Measurements from ENCODE around the gene TACC3. TPM values are rescaled to one million over a fixed set of nuclear protein-coding genes. Genes with fewer than 3 reads are reported as not detected.

The TACC3 gene
- polyA plus RNA-seq, 1 donor, result 27.8 TPM

GRCh38 chr4:1715002-1715758 lies 6.1 kb upstream of the TACC3 start:
- DNase-seq, result no peak
- Histone ChIP-seq H3K4me1 (ENCODE audit: control insufficient read depth, insufficient read depth, low read length) (peaks cover 24% of the 10 kb centered on the region), H3K27ac (ENCODE audit: low read length) (peak overlapping the region; percentile 15)

GRCh38 chr4:1716065-1716945 lies 5.0 kb upstream of the TACC3 start:
- no peak for DNase-seq
- Histone ChIP-seq H3K36me3 (ENCODE audit: control insufficient read depth, insufficient read depth, low read length) (peaks cover 31% of the 10 kb centered on the region), H3K27ac (ENCODE audit: low read length) (no peak overlapping the region), H3K9me3 (ENCODE audit: control insufficient read depth, low read depth, low read length) (no peaks in the 10 kb centered on the region), H3K4me3 (ENCODE audit: low read length) (no peak overlapping the region), H3K27me3 (ENCODE audit: control insufficient read depth, insufficient read depth, low read length) (no peaks in the 10 kb centered on the region), H3K4me1 (ENCODE audit: control insufficient read depth, insufficient read depth, low read length) (peaks cover 17% of the 10 kb centered on the region)
- no CpG with 5 or more reads among the region's 15 CpGs for WGBS (ENCODE audit: insufficient coverage, low lambda C conversion rate)

More at GRCh38 chr4:1715002-1715758, 6.1 kb upstream of the TACC3 start:
- no CpG with 5 or more reads among the region's 16 CpGs for WGBS (ENCODE audit: insufficient coverage, low lambda C conversion rate)
- Histone ChIP-seq H3K36me3 (ENCODE audit: control insufficient read depth, insufficient read depth, low read length) (peaks cover 34% of the 10 kb centered on the region), H3K4me3 (ENCODE audit: low read length) (no peak overlapping the region), H3K27me3 (ENCODE audit: control insufficient read depth, insufficient read depth, low read length) (no peaks in the 10 kb centered on the region), H3K9me3 (ENCODE audit: control insufficient read depth, low read depth, low read length) (no peaks in the 10 kb centered on the region)

- WGBS (ENCODE audit: insufficient coverage, low lambda C conversion rate), result no CpG with 5 or more reads among the region's 32 CpGs
- Histone ChIP-seq H3K27ac (ENCODE audit: low read length) (no peak overlapping the region), H3K27me3 (ENCODE audit: control insufficient read depth, insufficient read depth, low read length) (no peaks in the 10 kb centered on the region), H3K36me3 (ENCODE audit: control insufficient read depth, insufficient read depth, low read length) (peaks cover 31% of the 10 kb centered on the region), H3K4me1 (ENCODE audit: control insufficient read depth, insufficient read depth, low read length) (peaks cover 23% of the 10 kb centered on the region), H3K9me3 (ENCODE audit: control insufficient read depth, low read depth, low read length) (no peaks in the 10 kb centered on the region), H3K4me3 (ENCODE audit: low read length) (no peak overlapping the region)
- no peak for DNase-seq
These were observed 3.9 kb upstream of the TACC3 start for GRCh38 chr4:1717129-1718094.

- Histone ChIP-seq H3K9me3 (ENCODE audit: control insufficient read depth, low read depth, low read length) (no peaks in the 10 kb centered on the region), H3K4me1 (ENCODE audit: control insufficient read depth, insufficient read depth, low read length) (peaks cover 30% of the 10 kb centered on the region), H3K27ac (ENCODE audit: low read length) (no peak overlapping the region), H3K36me3 (ENCODE audit: control insufficient read depth, insufficient read depth, low read length) (peaks cover 31% of the 10 kb centered on the region), H3K4me3 (ENCODE audit: low read length) (no peak overlapping the region), H3K27me3 (ENCODE audit: control insufficient read depth, insufficient read depth, low read length) (no peaks in the 10 kb centered on the region)
- DNase-seq, result no peak
- WGBS (ENCODE audit: insufficient coverage, low lambda C conversion rate), result no CpG with 5 or more reads among the region's 31 CpGs
These were observed 3.0 kb upstream of the TACC3 start for GRCh38 chr4:1718095-1718850.

- peaks cover 35% of the 10 kb centered on the region for H3K36me3 ChIP-seq (ENCODE audit: control insufficient read depth, insufficient read depth, low read length)
- peak overlapping the region; percentile 75 for H3K4me3 ChIP-seq (ENCODE audit: low read length)
- no CpG with 5 or more reads among the region's 79 CpGs for WGBS (ENCODE audit: insufficient coverage, low lambda C conversion rate)
- H3K4me1 ChIP-seq (ENCODE audit: control insufficient read depth, insufficient read depth, low read length), result peaks cover 23% of the 10 kb centered on the region
- H3K27me3 ChIP-seq (ENCODE audit: control insufficient read depth, insufficient read depth, low read length), result no peaks in the 10 kb centered on the region
- H3K9me3 ChIP-seq (ENCODE audit: control insufficient read depth, low read depth, low read length), result no peaks in the 10 kb centered on the region
- peak overlapping the region; percentile 78 for H3K27ac ChIP-seq (ENCODE audit: low read length)
- peak in 1 of 2 donors; percentile 74 for DNase-seq
These were observed 948 bp upstream of the TACC3 start for GRCh38 chr4:1720163-1720983.

- no CpG with 5 or more reads among the region's 61 CpGs for WGBS (ENCODE audit: insufficient coverage, low lambda C conversion rate)
- Histone ChIP-seq H3K9me3 (ENCODE audit: control insufficient read depth, low read depth, low read length) (no peaks in the 10 kb centered on the region), H3K4me3 (ENCODE audit: low read length) (peak overlapping the region; percentile 54), H3K36me3 (ENCODE audit: control insufficient read depth, insufficient read depth, low read length) (peaks cover 30% of the 10 kb centered on the region), H3K27me3 (ENCODE audit: control insufficient read depth, insufficient read depth, low read length) (no peaks in the 10 kb centered on the region), H3K4me1 (ENCODE audit: control insufficient read depth, insufficient read depth, low read length) (peaks cover 23% of the 10 kb centered on the region), H3K27ac (ENCODE audit: low read length) (no peak overlapping the region)
- peak in 1 of 2 donors; percentile 18 for DNase-seq
These were observed 587 bp downstream of the TACC3 start for GRCh38 chr4:1721666-1722550.

- no CpG with 5 or more reads among the region's 18 CpGs for WGBS (ENCODE audit: insufficient coverage, low lambda C conversion rate)
- peaks cover 23% of the 10 kb centered on the region for H3K4me1 ChIP-seq (ENCODE audit: control insufficient read depth, insufficient read depth, low read length)
- peak overlapping the region; percentile 54 for H3K4me3 ChIP-seq (ENCODE audit: low read length)
- no peaks in the 10 kb centered on the region for H3K9me3 ChIP-seq (ENCODE audit: control insufficient read depth, low read depth, low read length)
- DNase-seq, result no peak
- peaks cover 25% of the 10 kb centered on the region for H3K36me3 ChIP-seq (ENCODE audit: control insufficient read depth, insufficient read depth, low read length)
- H3K27me3 ChIP-seq (ENCODE audit: control insufficient read depth, insufficient read depth, low read length), result no peaks in the 10 kb centered on the region
- H3K27ac ChIP-seq (ENCODE audit: low read length), result no peak overlapping the region
These were observed 1.3 kb downstream of the TACC3 start for GRCh38 chr4:1722551-1723118.

GRCh38 chr4:1723131-1723801 lies 1.9 kb downstream of the TACC3 start:
- no peaks in the 10 kb centered on the region for H3K27me3 ChIP-seq (ENCODE audit: control insufficient read depth, insufficient read depth, low read length)
- H3K36me3 ChIP-seq (ENCODE audit: control insufficient read depth, insufficient read depth, low read length), result peaks cover 23% of the 10 kb centered on the region
- H3K9me3 ChIP-seq (ENCODE audit: control insufficient read depth, low read depth, low read length), result no peaks in the 10 kb centered on the region
- H3K4me1 ChIP-seq (ENCODE audit: control insufficient read depth, insufficient read depth, low read length), result peaks cover 23% of the 10 kb centered on the region
- no peak for DNase-seq
- no CpG with 5 or more reads among the region's 12 CpGs for whole genome bisulfite sequencing (ENCODE audit: insufficient coverage, low lambda C conversion rate)
- no peak overlapping the region for H3K27ac ChIP-seq (ENCODE audit: low read length)
- no peak overlapping the region for H3K4me3 ChIP-seq (ENCODE audit: low read length)

Data from large intestine (tissue), 3 donors.